Epithelial cell of prostate (primary cell): Measurements from ENCODE around the gene MAPK14.
"Not testable (repeated sequence)": the region's sequence is repeated elsewhere in the genome, so short reads cannot be mapped to it uniquely, and the experiment has no call there.

Experiments used
- DNase-seq: peaks from one replicate; pipeline ENCODE4 v3.0.0-alpha.2; 2011; ENCODE audit warnings: low read depth, low spot score
- H3K27ac ChIP-seq: fragments of 450-650 bp; 2 replicates; pipeline ENCODE4 v1.5.1; 2017; ENCODE audit warnings: mild to moderate bottlenecking

MAPK14 gene

GRCh38 chr6:36120018-36120417 lies 92.4 kb downstream of the MAPK14 start:
- DNase-seq = no peak
- H3K27ac ChIP-seq = peak overlapping the region; percentile 79

- H3K27ac ChIP-seq = peak overlapping the region; percentile 79
- no peak for DNase-seq
Observed at GRCh38 chr6:36120539-36120938, 92.9 kb downstream of the MAPK14 start.

GRCh38 chr6:36120979-36121786 lies 93.6 kb downstream of the MAPK14 start:
- no peak for DNase-seq
- H3K27ac ChIP-seq = peak overlapping the region; percentile 79

- peak overlapping the region; percentile 79 for H3K27ac ChIP-seq
Observed at GRCh38 chr6:36121787-36122494, 94.3 kb downstream of the MAPK14 start.

GRCh38 chr6:36122495-36123269 lies 95.1 kb downstream of the MAPK14 start:
- no peak overlapping the region for H3K27ac ChIP-seq
- DNase-seq = no peak

More at GRCh38 chr6:36121787-36122494, 94.3 kb downstream of the MAPK14 start:
- DNase-seq = no peak

- H3K27ac ChIP-seq = no peak overlapping the region
- no peak for DNase-seq
Observed at GRCh38 chr6:36123270-36124139, 95.9 kb downstream of the MAPK14 start.

- H3K27ac ChIP-seq, DNase-seq: not testable (repeated sequence)
Observed at GRCh38 chr6:36124346-36124745, 96.7 kb downstream of the MAPK14 start.

GRCh38 chr6:36124881-36125280 lies 97.3 kb downstream of the MAPK14 start:
- no peak overlapping the region for H3K27ac ChIP-seq
- DNase-seq = no peak

GRCh38 chr6:36125575-36125974 lies 98.0 kb downstream of the MAPK14 start:
- H3K27ac ChIP-seq = no peak overlapping the region
- no peak for DNase-seq

GRCh38 chr6:36126121-36126520 lies 98.5 kb downstream of the MAPK14 start:
- H3K27ac ChIP-seq = no peak overlapping the region
- DNase-seq = no peak

GRCh38 chr6:36126553-36127458 lies 99.2 kb downstream of the MAPK14 start:
- DNase-seq = no peak
- H3K27ac ChIP-seq = peak overlapping the region; percentile 56

GRCh38 chr6:36127462-36128016 lies 99.9 kb downstream of the MAPK14 start:
- H3K27ac ChIP-seq = peak overlapping the region; percentile 56
- no peak for DNase-seq

- H3K27ac ChIP-seq = peak overlapping the region; percentile 56
- no peak for DNase-seq
Observed at GRCh38 chr6:36128073-36128472, 100.5 kb downstream of the MAPK14 start.

- no peak for DNase-seq
- H3K27ac ChIP-seq = no peak overlapping the region
Observed at GRCh38 chr6:36128793-36129192, 101.2 kb downstream of the MAPK14 start.

- peak overlapping the region; percentile 87 for H3K27ac ChIP-seq
- not testable (repeated sequence) for DNase-seq
Observed at GRCh38 chr6:36129334-36129733, 101.7 kb downstream of the MAPK14 start.

- no peak for DNase-seq
- H3K27ac ChIP-seq = peak within 1 kb of the TSS; percentile 87
Observed at GRCh38 chr6:36129941-36130666, 102.5 kb downstream of the MAPK14 start, which contains the start of gene MAPK13. TSS of gene MAPK13 (plus strand) at chr6:36130513. CDS start at chr6:36130583, 70 bp downstream.

- peak overlapping the region; percentile 87 for H3K27ac ChIP-seq
- no peak for DNase-seq
Observed at GRCh38 chr6:36130667-36131510, 103.3 kb downstream of the MAPK14 start.
